IMR-90 (cell line): ENCODE measurements around the gene IFIH1. TPM values are rescaled to one million over a fixed set of nuclear protein-coding genes. Genes with fewer than 3 reads are reported as not detected.

Source experiments
- ATAC-seq: fragments of 200-7000 bp; cut with Tn5 transposase; 2 replicates; pipeline ENCODE4 v1.9.1; 2020; ENCODE audit warnings: low read depth, mild to moderate bottlenecking, moderate library complexity
- BruUV-seq: library from RNA; stranded (reverse); fragments of 400-500 nt; replicated peaks from 2 replicates; lab custom pipeline; 2021; lab: Mats Ljungman, UMichigan
- CTCF ChIA-PET: fragments of 300-600 bp; formaldehyde crosslinking; extraction: SDS; loops from one replicate; lab custom pipeline; 2021; ENCODE audit warnings: antibody characterized with exemption; lab: Yijun Ruan, JAX
- POLR2A ChIA-PET: fragments of 300-600 bp; sonication (Branson Sonifier 250); formaldehyde crosslinking; loops from one replicate; lab custom pipeline; 2022; ENCODE audit warnings: antibody characterized with exemption; ENCODE audit not compliant: unreplicated experiment; lab: Charles Lee
- DNase-seq: peaks from one replicate; pipeline ENCODE4 v3.0.0; 2013
- H2AFZ ChIP-seq: replicated peaks from 2 replicates; pipeline ENCODE3; 2013; ENCODE audit warnings: low read length, mild to moderate bottlenecking; ENCODE audit not compliant: poor library complexity
- H2AK5ac ChIP-seq: 2 replicates; pipeline ENCODE4 v1.6.1; 2013; ENCODE audit warnings: low read depth, low read length, inconsistent platforms
- H2AK9ac ChIP-seq: replicated peaks from 2 replicates; pipeline ENCODE3; 2013; ENCODE audit warnings: mild to moderate bottlenecking, low read depth, low read length, moderate library complexity; ENCODE audit not compliant: poor library complexity
- H2BK120ac ChIP-seq: 2 replicates; pipeline ENCODE4 v1.6.1; 2013; ENCODE audit warnings: low read depth, low read length, inconsistent platforms
- H2BK15ac ChIP-seq: 3 replicates; pipeline ENCODE4 v1.6.1; 2013; ENCODE audit warnings: low read depth, low read length, inconsistent platforms
- H2BK20ac ChIP-seq: 2 replicates; pipeline ENCODE4 v1.6.1; 2013; ENCODE audit warnings: low read depth, mild to moderate bottlenecking, inconsistent platforms, low read length, moderate library complexity
- H2BK5ac ChIP-seq: 2 replicates; pipeline ENCODE4 v1.6.1; 2013; ENCODE audit warnings: mild to moderate bottlenecking, low read depth, low read length, inconsistent platforms; ENCODE audit not compliant: poor library complexity, severe bottlenecking
- H3K14ac ChIP-seq: replicated peaks from 2 replicates; pipeline ENCODE4 v1.6.1; 2013; ENCODE audit warnings: low read depth, low read length, inconsistent platforms
- H3K18ac ChIP-seq: 2 replicates; pipeline ENCODE4 v1.6.1; 2013; ENCODE audit warnings: low read depth, low read length, control low read depth
- H3K23ac ChIP-seq: 2 replicates; pipeline ENCODE4 v1.6.1; 2013; ENCODE audit warnings: low read depth, low read length, inconsistent platforms
- H3K27ac ChIP-seq: 2 replicates; pipeline ENCODE4 v1.5.1; 2013; ENCODE audit warnings: mild to moderate bottlenecking, control low read depth, low read length; ENCODE audit not compliant: insufficient read depth
- H3K27me3 ChIP-seq: 2 replicates; pipeline ENCODE4 v1.6.1; 2013; ENCODE audit warnings: low read length; ENCODE audit not compliant: control insufficient read depth, insufficient read depth
- H3K36me3 ChIP-seq: 2 replicates; pipeline ENCODE4 v1.6.1; 2013; ENCODE audit warnings: low read length, mixed read lengths; ENCODE audit not compliant: control insufficient read depth, insufficient read depth
- H3K4ac ChIP-seq: 2 replicates; pipeline ENCODE4 v1.6.1; 2013; ENCODE audit warnings: low read depth, low read length, inconsistent platforms
- H3K4me1 ChIP-seq: 2 replicates; pipeline ENCODE4 v1.6.1; 2013; ENCODE audit warnings: low read length, mixed read lengths; ENCODE audit not compliant: control insufficient read depth, insufficient read depth
- H3K4me2 ChIP-seq: 2 replicates; pipeline ENCODE4 v1.6.1; 2013; ENCODE audit warnings: low read depth, mild to moderate bottlenecking, control low read depth, low read length, moderate library complexity
- H3K4me3 ChIP-seq: 2 replicates; pipeline ENCODE4 v1.5.1; 2013; ENCODE audit warnings: low read depth, mild to moderate bottlenecking, control low read depth, low read length, moderate library complexity; ENCODE audit not compliant: insufficient read depth
- H3K56ac ChIP-seq: 2 replicates; pipeline ENCODE4 v1.6.1; 2013; ENCODE audit warnings: low read length, inconsistent platforms; ENCODE audit not compliant: insufficient read depth; ENCODE audit errors: extremely low read depth
- H3K79me1 ChIP-seq, 2 experiments: 2 replicates each; pipeline ENCODE4 v1.6.1; 2013; ENCODE audit warnings: low read length in 2 of 2, inconsistent platforms in 1 of 2, low read depth in 1 of 2
- H3K9ac ChIP-seq: 2 replicates; pipeline ENCODE4 v1.6.1; 2013; ENCODE audit warnings: low read depth, low read length, control low read depth
- H3K9me1 ChIP-seq: 2 replicates; pipeline ENCODE4 v1.6.1; 2013; ENCODE audit warnings: low read length, inconsistent platforms; ENCODE audit not compliant: insufficient read depth
- H3K9me3 ChIP-seq: 2 replicates; pipeline ENCODE4 v1.6.1; 2013; ENCODE audit warnings: low read length; ENCODE audit not compliant: control insufficient read depth, insufficient read depth
- H4K20me1 ChIP-seq: 2 replicates; pipeline ENCODE4 v1.6.1; 2013; ENCODE audit warnings: low read length, inconsistent platforms; ENCODE audit not compliant: insufficient read depth
- H4K5ac ChIP-seq: 2 replicates; pipeline ENCODE4 v1.6.1; 2013; ENCODE audit warnings: mild to moderate bottlenecking, low read depth, low read length, control low read depth
- H4K8ac ChIP-seq, 2 experiments: 2 replicates each; pipeline ENCODE4 v1.6.1; 2013; ENCODE audit warnings: low read depth in 2 of 2, low read length in 2 of 2, control low read depth in 1 of 2, inconsistent platforms in 1 of 2
- H4K91ac ChIP-seq: 2 replicates; pipeline ENCODE4 v1.6.1; 2013; ENCODE audit warnings: low read depth, low read length, inconsistent platforms; ENCODE audit not compliant: insufficient read depth
- BHLHE40 ChIP-seq: fragments of 150-350 bp; IDR thresholded peaks from 2 replicates; pipeline ENCODE4 v1.6.1; 2016; ENCODE audit warnings: mild to moderate bottlenecking, low read depth, low read length
- CEBPB ChIP-seq: IDR thresholded peaks from 2 replicates; pipeline ENCODE4 v1.6.1; 2012; ENCODE audit warnings: low read depth, low read length, improper control_type of control experiment
- CHD1 ChIP-seq: IDR thresholded peaks from 2 replicates; pipeline ENCODE4 v1.6.1; 2012; ENCODE audit warnings: low read depth, low read length, improper control_type of control experiment
- CTCF ChIP-seq: conservative IDR thresholded peaks from 2 replicates; pipeline ENCODE4 v1.5.1; 2012; ENCODE audit warnings: mild to moderate bottlenecking, low read depth, low read length, improper control_type of control experiment
- ELK1 ChIP-seq: fragments of 150-350 bp; IDR thresholded peaks from 2 replicates; pipeline ENCODE4 v1.6.1; 2016; ENCODE audit warnings: low read depth, mild to moderate bottlenecking, low read length, moderate library complexity, borderline replicate concordance
- FOS ChIP-seq: fragments of 150-350 bp; IDR thresholded peaks from 2 replicates; pipeline ENCODE4 v1.6.1; 2016; ENCODE audit warnings: low read depth, low read length
- MAFK ChIP-seq: IDR thresholded peaks from 2 replicates; pipeline ENCODE4 v1.6.1; 2012; ENCODE audit warnings: low read depth, low read length, improper control_type of control experiment
- MAZ ChIP-seq: IDR thresholded peaks from 2 replicates; pipeline ENCODE4 v1.6.1; 2012; ENCODE audit warnings: low read depth, mild to moderate bottlenecking, low read length, improper control_type of control experiment, moderate library complexity, borderline replicate concordance
- MXI1 ChIP-seq: IDR thresholded peaks from 2 replicates; pipeline ENCODE4 v1.6.1; 2012; ENCODE audit warnings: low read depth, mild to moderate bottlenecking, low read length, moderate library complexity, borderline replicate concordance
- NFE2L2 ChIP-seq: fragments of 150-350 bp; IDR thresholded peaks from 2 replicates; pipeline ENCODE4 v1.6.1; 2016; ENCODE audit warnings: low read depth, mild to moderate bottlenecking, low read length
- POLR2A ChIP-seq: IDR thresholded peaks from 2 replicates; pipeline ENCODE4 v1.6.1; 2012; ENCODE audit warnings: mild to moderate bottlenecking, low read depth, low read length
- RAD21 ChIP-seq: IDR thresholded peaks from 2 replicates; pipeline ENCODE4 v1.6.1; 2012; ENCODE audit warnings: low read length, improper control_type of control experiment
- RCOR1 ChIP-seq: IDR thresholded peaks from 2 replicates; pipeline ENCODE4 v1.6.1; 2012; ENCODE audit warnings: mild to moderate bottlenecking, low read length, improper control_type of control experiment; ENCODE audit not compliant: insufficient replicate concordance
- RFX5 ChIP-seq: IDR thresholded peaks from 2 replicates; pipeline ENCODE4 v1.8.0; 2012; ENCODE audit warnings: low read depth, mild to moderate bottlenecking, low read length, moderate library complexity
- SMC3 ChIP-seq: fragments of 150-350 bp; IDR thresholded peaks from 2 replicates; pipeline ENCODE4 v1.6.1; 2016; ENCODE audit warnings: low read depth, mild to moderate bottlenecking, antibody characterized with exemption, low read length, moderate library complexity
- WGBS, 2 experiments: methylation state at CpG; one replicate each; pipeline versions ENCODE4 v1.1.5 to v1.1.7; 2013; ENCODE audit warnings: missing lambda C conversion rate in 2 of 2; ENCODE audit not compliant: insufficient read length in 1 of 2; ENCODE audit errors: extremely low coverage in 2 of 2; 5-methylcytosine and 5-hydroxymethylcytosine counted together
- dilution Hi-C: fragments of 300-500 bp; cut with HindIII; formaldehyde crosslinking; loops from one replicate; pipeline ENCODE4 v1.14.3; 2018; ENCODE audit warnings: low sequenced_read_pairs; ENCODE audit not compliant: unreplicated experiment
- in situ Hi-C: fragments of 300-500 bp; cut with MboI; formaldehyde crosslinking; loops from 3 replicates; pipeline ENCODE4 v1.14.3; 2019; ENCODE audit warnings: low sequenced_read_pairs, inconsistent platforms, mixed read lengths
- intact Hi-C: fragments of 100-400 bp; cut with micrococcal nuclease; formaldehyde crosslinking; loops from 2 replicates; pipeline ENCODE4 v1.10.0; 2022
- polyA plus RNA-seq, 3 experiments: library from polyadenylated mRNA; depleted of rRNA; stranded (reverse); fragments of >200 nt; gene quantifications; 2 replicates each; pipeline ENCODE4 v1.2.3, GENCODE V29; 2012; ENCODE audit warnings: low replicate concordance in 1 of 3
- total RNA-seq: library from RNA; depleted of rRNA; stranded (reverse); fragments of >200 nt; gene quantifications from 2 replicates; pipeline ENCODE4 v1.2.3, GENCODE V29; 2012
- TF ChIP-seq, protein P1 (sequence below): fragments of 150-350 bp; IDR thresholded peaks from 2 replicates; pipeline ENCODE4 v1.6.1; 2017; ENCODE audit warnings: mild to moderate bottlenecking, antibody characterized with exemption, low read length, low read depth

IFIH1 gene
- total and polyA plus RNA-seq, 2 of the 4 experiments (the other 2 are of a cell fraction): 1.3 to 1.4 TPM

GRCh38 chr2:162245061-162245460, 73.4 kb downstream of the IFIH1 start:
- TF ChIP-seq MXI1 (no peak), NFE2L2 (no peak), FOS (no peak), MAFK (no peak), ELK1 (no peak), RAD21 (no peak), SMC3 (no peak), RFX5 (no peak), BHLHE40 (no peak), POLR2A (no peak), CEBPB (no peak), CHD1 (no peak), CTCF (no peak), MAZ (no peak), RCOR1 (no peak)
- TF ChIP-seq, protein P1, sequence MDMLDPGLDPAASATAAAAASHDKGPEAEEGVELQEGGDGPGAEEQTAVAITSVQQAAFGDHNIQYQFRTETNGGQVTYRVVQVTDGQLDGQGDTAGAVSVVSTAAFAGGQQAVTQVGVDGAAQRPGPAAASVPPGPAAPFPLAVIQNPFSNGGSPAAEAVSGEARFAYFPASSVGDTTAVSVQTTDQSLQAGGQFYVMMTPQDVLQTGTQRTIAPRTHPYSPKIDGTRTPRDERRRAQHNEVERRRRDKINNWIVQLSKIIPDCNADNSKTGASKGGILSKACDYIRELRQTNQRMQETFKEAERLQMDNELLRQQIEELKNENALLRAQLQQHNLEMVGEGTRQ: no peak
- Histone ChIP-seq H2BK120ac (peak overlapping the region; percentile 96), H2BK20ac (peak overlapping the region; percentile 98), H3K56ac (peak overlapping the region; percentile 87; the same call in 1 of the 2 replicates), H3K4me1 (peaks cover 14% of the 10 kb centered on the region), H3K4ac (peak overlapping the region; percentile 54), H3K4me3 (no peak overlapping the region), H3K4me2 (no peak overlapping the region), H3K18ac (peak overlapping the region; percentile 92), H3K36me3 (peaks cover 6% of the 10 kb centered on the region), H3K14ac (peak overlapping the region; percentile 89), H4K5ac (peak overlapping the region; percentile 68), H2AFZ (no peak overlapping the region), H2BK15ac (peak overlapping the region; percentile 89), H3K9me3 (no peaks in the 10 kb centered on the region), H2AK9ac (no peak overlapping the region), H3K9me1 (peaks cover 11% of the 10 kb centered on the region), H2BK5ac (peak overlapping the region; percentile 99), H4K91ac (peak overlapping the region; percentile 91), H3K79me1 (peaks cover 7 to 11% of the 10 kb centered on the region in 2 experiments; a peak in 3 of 4 replicates), H3K9ac (peak overlapping the region; percentile 22; the same call in 1 of the 2 replicates), H3K27ac (peak overlapping the region; percentile 98), H2AK5ac (peak overlapping the region; percentile 89; the same call in 1 of the 2 replicates), H3K23ac (peak overlapping the region; percentile 93), H4K8ac (peak overlapping the region; percentile 59 to 86), H4K20me1 (no peaks in the 10 kb centered on the region), H3K27me3 (no peaks in the 10 kb centered on the region)
- POLR2A ChIA-PET: no interaction called here
- no TSS peak for BruUV-seq
- in situ Hi-C loops (no loop called here), dilution Hi-C loops (no loop called here), intact Hi-C loops (loop anchor here (2.0 kb wide), 1 partner anchor 50 kb away; no protein-coding TSS in a partner anchor)
- DNase-seq: no peak
- no peak; the same call in 1 of the 2 replicates for ATAC-seq
- WGBS, 2 experiments: no CpG with 5 or more reads among the region's 1 CpG
- CTCF ChIA-PET: interaction anchor here (0.6 kb wide), 2 partner anchors 33 to 134 kb away, joined by 4 read pairs; no protein-coding TSS in a partner anchor
